Iris pigment epithelial cell (primary cell): ENCODE measurements around the gene ZNF57.
A peak's percentile ranks its signal among the peaks of the same experiment; 100 is the strongest.
"Not testable (repeated sequence)": the region's sequence is repeated elsewhere in the genome, so short reads cannot be mapped to it uniquely, and the experiment has no call there.

ENCODE experiments used
- DNase-seq: peaks from one replicate; pipeline ENCODE4 v3.0.0-alpha.2; 2011; ENCODE audit warnings: low read depth

ZNF57 gene

DNA sequence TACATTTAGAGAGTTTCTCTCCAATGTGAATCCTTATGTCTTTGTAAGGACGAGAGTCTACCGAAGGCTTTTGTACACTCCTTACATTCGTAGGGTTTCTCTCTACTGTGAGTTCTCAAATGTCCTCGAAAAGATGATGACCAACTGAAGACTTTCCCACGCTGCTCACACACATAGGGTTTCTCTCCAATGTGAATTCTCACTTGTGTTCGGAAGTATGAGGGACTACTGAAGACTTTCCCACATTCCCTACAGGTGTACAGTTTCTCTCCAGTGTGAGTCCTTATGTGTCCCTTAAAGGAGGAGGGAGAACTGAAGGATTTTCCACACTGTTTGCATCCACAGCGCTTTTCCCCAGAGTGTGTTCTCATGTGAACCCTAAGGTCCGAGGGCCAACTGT lies 4.0 kb upstream of the ZNF57 start:
- DNase-seq: no peak

DNA sequence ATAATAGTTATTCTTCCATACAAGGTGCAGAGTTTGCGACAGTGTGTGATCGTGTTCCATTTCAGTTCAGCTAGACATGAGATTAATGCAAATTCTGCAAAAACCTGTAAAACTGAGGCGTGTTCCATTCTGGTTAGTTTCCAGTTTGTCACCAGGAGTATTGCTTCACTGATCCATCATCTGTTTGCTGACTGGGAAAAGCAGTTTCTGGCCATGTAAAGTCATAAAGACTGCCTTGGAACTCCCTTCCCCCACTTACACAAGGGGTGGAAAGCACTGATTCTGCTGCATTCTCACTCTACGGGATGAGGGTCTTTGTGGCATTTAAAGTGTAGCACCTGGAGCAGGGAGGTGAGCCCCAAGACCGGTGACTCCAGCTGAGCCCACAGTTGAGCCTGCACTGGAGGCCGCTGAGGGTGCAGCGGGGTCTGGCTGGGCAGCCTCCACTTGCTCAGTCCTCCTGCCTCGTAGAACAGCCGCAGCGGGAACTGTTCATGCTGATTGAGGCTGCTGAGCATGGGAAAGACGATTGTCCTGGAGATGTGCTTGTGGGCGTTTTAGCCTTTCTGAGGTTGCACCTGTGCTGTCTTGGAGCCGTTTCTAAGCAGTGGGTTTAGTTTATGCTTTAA lies 2.0 kb downstream of the ZNF57 start:
- DNase-seq: no peak

DNA sequence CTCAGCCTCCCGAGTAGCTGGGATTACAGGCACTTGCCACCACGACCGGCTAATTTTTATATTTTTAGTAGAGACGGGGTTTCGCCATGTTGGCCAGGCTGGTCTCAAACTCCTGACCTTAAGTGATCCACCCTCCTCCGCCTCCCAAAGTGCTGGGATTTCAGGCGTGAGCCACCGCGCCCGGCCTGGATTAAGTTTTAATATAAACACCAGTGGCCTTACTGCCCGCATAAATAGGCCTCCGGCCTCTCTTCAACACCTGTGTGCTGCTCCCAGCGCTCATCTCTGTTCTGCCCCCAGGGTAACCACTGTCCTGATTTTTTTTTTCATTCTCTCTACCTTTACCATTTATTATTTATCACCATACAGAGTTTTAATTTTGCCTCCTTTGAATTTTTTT lies 2.6 kb downstream of the ZNF57 start:
- DNase-seq: not testable (repeated sequence)

GRCh38 chr19:2905918-2906519 lies 5.3 kb downstream of the ZNF57 start:
- DNase-seq: no peak

- DNase-seq: no peak
Observed at GRCh38 chr19:2906631-2907195, 6.0 kb downstream of the ZNF57 start.

DNA sequence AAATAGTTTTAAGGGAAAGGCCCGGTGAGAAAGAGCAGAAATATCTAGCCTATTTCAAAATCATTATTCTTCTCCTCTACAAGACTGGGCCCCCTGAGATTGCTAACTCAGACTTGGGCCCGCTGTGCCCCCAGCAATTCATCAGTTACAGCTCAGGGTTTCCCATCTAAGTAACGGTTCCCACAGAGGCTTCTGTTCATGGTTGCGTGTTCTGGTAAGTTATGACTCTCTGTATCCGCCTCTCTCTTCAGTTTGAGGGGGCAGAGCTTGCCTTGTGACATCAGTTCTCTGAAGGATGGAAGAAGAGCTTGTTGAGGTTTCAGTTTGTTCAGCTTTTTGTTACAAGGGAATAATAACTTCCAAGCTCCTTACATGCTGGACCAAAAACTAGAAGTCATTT lies 11.6 kb downstream of the ZNF57 start:
- no peak for DNase-seq

- no peak for DNase-seq
Observed at GRCh38 chr19:2917275-2918184, 16.8 kb downstream of the ZNF57 start.

DNA sequence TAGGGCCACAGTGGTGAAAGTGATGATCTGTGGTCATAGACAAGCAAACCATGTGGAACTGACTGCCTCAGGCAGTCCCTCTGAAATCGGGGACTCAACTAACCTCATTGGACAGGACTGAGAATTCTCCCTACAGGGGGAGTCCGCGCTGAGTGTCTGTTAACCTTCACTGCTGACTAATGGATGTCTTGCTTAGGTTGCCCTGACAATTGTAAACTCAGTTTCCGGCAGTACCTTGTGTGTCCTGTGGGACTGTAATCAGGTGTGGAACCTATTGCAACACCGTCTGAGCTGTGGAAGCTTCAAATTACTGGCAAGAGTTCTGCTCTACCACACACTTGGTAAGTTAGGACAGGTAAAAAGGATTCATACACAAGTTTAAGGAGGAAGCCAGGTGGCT lies 22.3 kb downstream of the ZNF57 start:
- peak; percentile 24 for DNase-seq

GRCh38 chr19:2923510-2923909 lies 22.8 kb downstream of the ZNF57 start:
- peak; percentile 23 for DNase-seq

- DNase-seq: no peak
Observed at GRCh38 chr19:2926341-2927031, 25.8 kb downstream of the ZNF57 start.

DNA sequence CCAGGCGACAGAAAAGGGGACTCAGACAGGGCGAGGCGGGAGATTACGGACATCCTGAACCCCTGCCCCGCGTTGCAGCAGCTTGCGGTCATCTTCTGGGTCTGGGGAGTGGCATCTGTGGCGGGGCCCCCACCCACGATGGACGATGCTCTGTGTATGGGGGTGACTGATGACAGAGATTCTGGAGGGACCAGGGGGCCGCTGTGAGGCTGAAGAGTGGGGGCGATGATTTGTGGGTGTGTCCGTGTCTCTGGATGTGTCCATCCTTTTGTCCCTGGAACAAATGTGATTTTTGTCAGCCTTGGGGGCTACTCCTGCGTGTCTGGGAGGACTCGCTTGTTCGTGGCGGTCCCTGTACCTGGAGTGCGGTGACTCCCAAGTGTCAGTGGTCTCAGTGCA lies 26.3 kb downstream of the ZNF57 start:
- DNase-seq: no peak

GRCh38 chr19:2933490-2933910 lies 32.8 kb downstream of the ZNF57 start:
- DNase-seq: no peak

DNA sequence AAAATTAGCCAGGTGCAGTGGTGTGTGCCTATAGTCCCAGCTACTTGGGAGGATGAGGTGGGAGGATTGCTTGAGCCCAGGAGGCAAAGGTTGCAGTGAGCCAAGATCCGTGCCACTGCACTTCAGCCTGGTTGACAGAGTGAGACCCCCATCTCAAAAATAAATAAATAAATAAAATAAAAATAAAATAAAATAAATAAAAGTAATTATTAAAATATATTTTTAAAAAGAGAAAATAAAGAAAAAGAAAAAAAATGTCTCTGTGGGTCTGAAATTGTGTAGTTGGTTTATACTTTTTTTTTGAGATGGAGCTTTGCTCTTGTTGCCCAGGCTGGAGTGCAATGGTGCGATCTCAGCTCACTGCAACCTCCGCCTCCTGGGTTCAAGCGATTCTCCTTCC lies 35.1 kb downstream of the ZNF57 start:
- not testable (repeated sequence) for DNase-seq

DNA sequence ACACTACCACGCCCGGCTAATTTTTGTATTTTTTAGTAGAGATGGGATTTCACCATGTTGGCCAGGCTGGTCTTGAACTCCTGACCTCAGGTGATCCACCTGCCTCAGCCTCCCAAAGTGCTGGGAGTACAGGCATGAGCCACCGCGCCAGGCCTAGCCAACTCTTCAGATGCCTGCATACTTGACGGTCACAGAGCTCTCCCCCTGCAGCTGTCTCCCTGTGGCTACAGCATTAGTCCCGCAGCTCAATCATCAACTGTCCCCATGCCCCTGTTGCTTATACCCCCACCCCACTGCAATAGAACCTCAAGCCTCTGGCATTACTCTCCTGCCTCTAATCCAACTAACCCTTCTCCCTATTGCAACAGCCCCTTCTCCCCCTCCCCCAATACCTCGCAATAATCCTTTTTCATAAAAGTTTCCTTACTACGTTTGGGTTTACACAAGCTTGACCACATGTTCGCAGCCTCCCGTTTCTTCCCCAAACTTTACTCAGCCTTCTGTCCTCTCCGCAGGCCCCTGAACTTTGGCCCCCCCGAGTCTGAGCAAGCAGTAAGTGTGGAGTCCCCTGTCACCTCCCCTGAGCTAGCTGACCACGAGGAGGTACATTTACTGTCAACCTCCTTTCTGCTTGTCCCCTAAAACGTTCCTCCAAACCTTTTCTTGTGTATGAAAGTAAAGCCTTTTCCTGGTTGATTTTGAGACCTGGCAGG lies 42.4 kb downstream of the ZNF57 start:
- DNase-seq: no peak

DNA sequence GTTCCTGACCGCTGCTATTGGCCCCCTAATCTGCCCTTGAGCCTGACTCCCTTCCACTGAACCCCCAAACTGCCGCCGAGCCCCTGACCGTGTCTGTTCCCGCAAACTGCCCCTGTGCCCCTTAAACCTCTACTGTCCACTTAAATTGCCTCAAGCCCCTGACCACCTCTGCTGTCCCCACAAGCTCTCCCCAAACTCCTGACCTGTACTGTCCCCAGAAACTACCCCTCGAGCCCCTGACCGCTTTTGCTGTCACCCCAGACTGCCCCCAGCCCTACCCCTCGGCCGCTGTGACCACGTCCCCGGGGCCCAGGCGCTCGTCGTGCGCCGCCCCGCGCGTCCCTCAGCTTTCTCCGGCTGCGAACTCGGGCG lies 43.7 kb downstream of the ZNF57 start:
- no peak for DNase-seq

- peak; percentile 99 for DNase-seq
Observed at GRCh38 chr19:2944775-2945574, 44.2 kb downstream of the ZNF57 start, which contains the start of gene ZNF77. TSS of gene ZNF77 (minus strand) at chr19:2944971. CDS start at chr19:2944840, 131 bp downstream.

GRCh38 chr19:2945575-2946184 lies 45.0 kb downstream of the ZNF57 start:
- DNase-seq: no peak

DNA sequence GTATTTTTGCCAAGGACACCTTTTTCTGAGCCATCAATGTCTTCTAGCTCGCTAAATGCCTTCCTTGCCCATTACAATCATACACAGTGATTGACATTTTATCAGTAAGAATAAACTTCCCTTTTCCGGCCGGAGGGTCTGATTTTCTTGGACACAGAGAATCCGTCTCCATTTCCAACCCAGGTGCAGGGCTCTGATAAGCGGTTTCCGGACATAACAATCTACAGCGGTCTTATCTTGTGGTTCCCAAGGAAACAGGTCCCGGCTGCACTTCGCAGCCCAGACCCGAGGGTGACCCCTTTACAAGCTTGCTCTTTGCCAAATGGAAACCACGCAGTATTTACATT lies 49.2 kb downstream of the ZNF57 start:
- peak; percentile 65 for DNase-seq

DNA sequence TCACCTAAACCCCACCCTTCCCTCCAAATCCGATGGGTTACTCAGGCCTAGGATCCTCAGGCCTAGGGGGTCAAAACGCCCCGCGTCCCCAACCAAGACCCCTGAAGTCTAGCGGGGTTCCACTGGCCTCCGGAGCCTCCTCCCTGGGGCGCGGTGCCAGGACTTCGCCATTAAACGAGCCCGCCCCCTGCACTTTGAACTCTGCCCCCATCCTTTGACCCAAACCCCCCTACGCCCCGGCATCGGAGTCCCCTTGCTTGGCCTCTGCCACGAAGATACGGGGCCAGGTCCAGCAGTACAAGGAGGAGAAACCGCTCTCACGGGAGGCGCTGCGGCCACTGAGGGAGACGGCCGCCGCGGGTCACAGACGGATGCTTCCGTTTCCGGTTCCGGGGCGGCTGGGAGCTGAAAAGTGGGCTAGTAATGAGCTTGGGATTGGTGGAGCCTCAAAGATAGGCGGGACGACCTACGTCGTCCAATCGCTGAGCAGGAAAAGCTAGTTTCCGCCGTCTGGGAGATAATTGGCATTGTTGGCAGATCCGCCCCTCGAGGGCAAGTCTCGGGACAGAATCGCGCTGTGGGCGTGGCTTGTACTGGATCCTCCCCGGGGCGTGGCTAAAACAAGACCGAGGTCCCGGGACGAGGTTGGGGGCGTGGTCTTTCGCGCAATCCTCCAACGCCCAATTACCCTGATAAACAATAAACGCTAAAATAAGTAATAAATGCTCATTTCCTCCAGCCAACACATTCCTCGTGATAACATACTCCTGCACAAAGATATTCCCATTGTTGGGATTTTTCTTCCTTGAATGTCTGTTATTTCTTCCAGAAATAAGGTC lies 49.8 kb downstream of the ZNF57 start:
- DNase-seq: peak; percentile 99
